SK-N-SH treated with all-trans-retinoic acid at 6 μM for 48 hours (cell line): ENCODE measurements around the gene AEBP1.

Experiments used
- ATAC-seq: fragments of 200-7000 bp; cut with Tn5 transposase; 3 replicates; pipeline ENCODE4 v1.9.1; 2020; ENCODE audit warnings: mild to moderate bottlenecking, moderate library complexity
- ARNTL ChIP-seq: fragments of 450-650 bp; formaldehyde crosslinking; IDR thresholded peaks from 2 replicates; pipeline ENCODE4 v1.5.0; 2020; ENCODE audit warnings: low read depth, mild to moderate bottlenecking, moderate library complexity, borderline replicate concordance
- BACH2 ChIP-seq: fragments of 250-450 bp; sonication (Bioruptor Pico); IDR thresholded peaks from 2 replicates; pipeline ENCODE4 v1.9.0; 2021; ENCODE audit warnings: mild to moderate bottlenecking, borderline replicate concordance
- CSDC2 ChIP-seq: fragments of 250-450 bp; sonication (Bioruptor Pico); IDR thresholded peaks from 2 replicates; pipeline ENCODE4 v1.5.0; 2020; ENCODE audit warnings: mild to moderate bottlenecking, moderate library complexity
- CSRNP3 ChIP-seq: fragments of 250-450 bp; sonication (Bioruptor Pico); IDR thresholded peaks from 2 replicates; pipeline ENCODE4 v1.5.1; 2021; ENCODE audit warnings: mild to moderate bottlenecking, moderate library complexity
- ESRRG ChIP-seq: fragments of 250-450 bp; sonication (Bioruptor Pico); IDR thresholded peaks from 2 replicates; pipeline ENCODE4 v1.6.1; 2021; ENCODE audit warnings: mild to moderate bottlenecking
- ISL1 ChIP-seq: fragments of 250-450 bp; sonication (Bioruptor Pico); IDR thresholded peaks from 2 replicates; pipeline ENCODE4 v2.1.2; 2022; ENCODE audit warnings: mild to moderate bottlenecking, moderate library complexity
- OSR1 ChIP-seq: fragments of 250-450 bp; sonication (Bioruptor Pico); IDR thresholded peaks from 2 replicates; pipeline ENCODE4 v1.8.0; 2022; ENCODE audit warnings: moderate library complexity, mild to moderate bottlenecking, inconsistent platforms
- PPARA ChIP-seq: fragments of 250-450 bp; sonication (Bioruptor Pico); IDR thresholded peaks from 2 replicates; pipeline ENCODE4 v1.5.0; 2020; ENCODE audit warnings: mild to moderate bottlenecking, borderline replicate concordance
- SNAI2 ChIP-seq: fragments of 250-450 bp; sonication (Bioruptor Pico); IDR thresholded peaks from 2 replicates; pipeline ENCODE4 v1.5.0; 2020; ENCODE audit warnings: mild to moderate bottlenecking, moderate library complexity
- TCF4 ChIP-seq: fragments of 250-450 bp; sonication (Bioruptor Pico); IDR thresholded peaks from 2 replicates; pipeline ENCODE4 v1.8.0; 2021; ENCODE audit warnings: mild to moderate bottlenecking, moderate library complexity, borderline replicate concordance
- TOX ChIP-seq: fragments of 250-450 bp; sonication (Bioruptor Pico); IDR thresholded peaks from 2 replicates; pipeline ENCODE4 v1.8.0; 2021; ENCODE audit warnings: mild to moderate bottlenecking, moderate library complexity, borderline replicate concordance
- TSHZ2 ChIP-seq: fragments of 250-450 bp; sonication (Bioruptor Pico); IDR thresholded peaks from 2 replicates; pipeline ENCODE4 v1.5.0; 2020; ENCODE audit warnings: mild to moderate bottlenecking, moderate library complexity
- ZC3H10 ChIP-seq: fragments of 250-450 bp; sonication (Bioruptor Pico); IDR thresholded peaks from 2 replicates; pipeline ENCODE4 v1.5.1; 2021; ENCODE audit warnings: mild to moderate bottlenecking, moderate library complexity
- ZFP3 ChIP-seq: fragments of 250-450 bp; sonication (Bioruptor Pico); IDR thresholded peaks from 2 replicates; pipeline ENCODE4 v1.5.0; 2020; ENCODE audit warnings: mild to moderate bottlenecking, moderate library complexity
- ZFP30 ChIP-seq: fragments of 450-650 bp; formaldehyde crosslinking; IDR thresholded peaks from 2 replicates; pipeline ENCODE4 v1.5.0; 2022; ENCODE audit warnings: mild to moderate bottlenecking, moderate library complexity
- ZNF565 ChIP-seq: fragments of 450-650 bp; formaldehyde crosslinking; conservative IDR thresholded peaks from 2 replicates; pipeline ENCODE4 v1.5.0; 2020; ENCODE audit warnings: low read depth, mild to moderate bottlenecking, moderate library complexity
- ZNF70 ChIP-seq: fragments of 450-650 bp; formaldehyde crosslinking; IDR thresholded peaks from 2 replicates; pipeline ENCODE4 v1.5.0; 2020; ENCODE audit warnings: mild to moderate bottlenecking, moderate library complexity
- ZNF8 ChIP-seq: fragments of 450-650 bp; formaldehyde crosslinking; IDR thresholded peaks from 2 replicates; pipeline ENCODE4 v1.5.0; 2020; ENCODE audit warnings: mild to moderate bottlenecking, moderate library complexity
- TF ChIP-seq, protein P1 (sequence below): fragments of 250-450 bp; sonication (Bioruptor Pico); IDR thresholded peaks from 2 replicates; pipeline ENCODE4 v1.5.1; 2020; ENCODE audit warnings: low read depth, mild to moderate bottlenecking, moderate library complexity
- TF ChIP-seq, protein P2 (sequence below): fragments of 250-450 bp; sonication (Bioruptor Pico); IDR thresholded peaks from 2 replicates; pipeline ENCODE4 v1.8.0; 2020; ENCODE audit warnings: mild to moderate bottlenecking, moderate library complexity, borderline replicate concordance
- TF ChIP-seq, protein P3 (sequence below): fragments of 250-450 bp; sonication (Bioruptor Pico); IDR thresholded peaks from 2 replicates; pipeline ENCODE4 v1.8.0; 2021; ENCODE audit warnings: low read depth, mild to moderate bottlenecking, moderate library complexity, borderline replicate concordance

Gene AEBP1

GRCh38 chr7:44094883-44095592, 9.1 kb upstream of the AEBP1 start:
- ATAC-seq = peak; percentile 13; the same call in 1 of the 3 replicates
- TF ChIP-seq, protein P1, sequence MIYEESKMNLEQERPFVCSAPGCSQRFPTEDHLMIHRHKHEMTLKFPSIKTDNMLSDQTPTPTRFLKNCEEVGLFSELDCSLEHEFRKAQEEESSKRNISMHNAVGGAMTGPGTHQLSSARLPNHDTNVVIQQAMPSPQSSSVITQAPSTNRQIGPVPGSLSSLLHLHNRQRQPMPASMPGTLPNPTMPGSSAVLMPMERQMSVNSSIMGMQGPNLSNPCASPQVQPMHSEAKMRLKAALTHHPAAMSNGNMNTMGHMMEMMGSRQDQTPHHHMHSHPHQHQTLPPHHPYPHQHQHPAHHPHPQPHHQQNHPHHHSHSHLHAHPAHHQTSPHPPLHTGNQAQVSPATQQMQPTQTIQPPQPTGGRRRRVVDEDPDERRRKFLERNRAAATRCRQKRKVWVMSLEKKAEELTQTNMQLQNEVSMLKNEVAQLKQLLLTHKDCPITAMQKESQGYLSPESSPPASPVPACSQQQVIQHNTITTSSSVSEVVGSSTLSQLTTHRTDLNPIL (CRISPR knock-in tag) = no peak
- TF ChIP-seq ZNF8 (no peak), SNAI2 (CRISPR knock-in tag) (no peak), PPARA (CRISPR knock-in tag) (no peak), TSHZ2 (no peak), ZC3H10 (CRISPR knock-in tag) (no peak), CSRNP3 (CRISPR knock-in tag) (no peak), BACH2 (no peak), TOX (CRISPR knock-in tag) (no peak), ISL1 (no peak)
- TF ChIP-seq, protein P2, sequence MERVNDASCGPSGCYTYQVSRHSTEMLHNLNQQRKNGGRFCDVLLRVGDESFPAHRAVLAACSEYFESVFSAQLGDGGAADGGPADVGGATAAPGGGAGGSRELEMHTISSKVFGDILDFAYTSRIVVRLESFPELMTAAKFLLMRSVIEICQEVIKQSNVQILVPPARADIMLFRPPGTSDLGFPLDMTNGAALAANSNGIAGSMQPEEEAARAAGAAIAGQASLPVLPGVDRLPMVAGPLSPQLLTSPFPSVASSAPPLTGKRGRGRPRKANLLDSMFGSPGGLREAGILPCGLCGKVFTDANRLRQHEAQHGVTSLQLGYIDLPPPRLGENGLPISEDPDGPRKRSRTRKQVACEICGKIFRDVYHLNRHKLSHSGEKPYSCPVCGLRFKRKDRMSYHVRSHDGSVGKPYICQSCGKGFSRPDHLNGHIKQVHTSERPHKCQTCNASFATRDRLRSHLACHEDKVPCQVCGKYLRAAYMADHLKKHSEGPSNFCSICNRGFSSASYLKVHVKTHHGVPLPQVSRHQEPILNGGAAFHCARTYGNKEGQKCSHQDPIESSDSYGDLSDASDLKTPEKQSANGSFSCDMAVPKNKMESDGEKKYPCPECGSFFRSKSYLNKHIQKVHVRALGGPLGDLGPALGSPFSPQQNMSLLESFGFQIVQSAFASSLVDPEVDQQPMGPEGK (CRISPR knock-in tag) = no peak

DNA sequence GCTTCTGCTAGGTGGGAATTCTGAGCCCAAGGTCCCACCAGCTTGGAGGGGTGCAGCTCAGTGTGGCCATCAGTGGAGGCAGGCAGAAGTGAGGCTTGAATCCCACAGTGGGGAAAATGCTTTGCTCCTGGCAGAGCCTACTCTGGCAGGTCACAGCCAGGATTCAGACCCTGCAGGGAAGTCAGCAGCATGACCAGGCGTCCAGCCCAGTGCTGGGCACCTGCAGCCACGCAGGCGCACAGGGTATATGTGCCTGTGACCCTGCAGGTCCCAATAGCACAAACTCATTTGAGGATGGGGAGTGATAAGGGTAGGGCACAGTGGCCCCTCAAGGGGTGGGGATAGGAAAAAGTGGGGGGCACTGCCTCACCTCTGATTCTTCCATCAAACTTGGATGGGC, 8.4 kb upstream of the AEBP1 start:
- ATAC-seq = no peak
- no peak for TF ChIP-seq CSDC2 (CRISPR knock-in tag)
- TF ChIP-seq TCF4 = no peak
- TF ChIP-seq, protein P2 (CRISPR knock-in tag) = no peak
- TF ChIP-seq TOX (CRISPR knock-in tag) = no peak
- TF ChIP-seq ZFP30 (CRISPR knock-in tag) = no peak
- TF ChIP-seq, protein P1 (CRISPR knock-in tag) = no peak
- no peak for TF ChIP-seq ZNF565 (CRISPR knock-in tag)
- no peak for TF ChIP-seq ZNF8
- TF ChIP-seq ZC3H10 (CRISPR knock-in tag) = no peak
- no peak for TF ChIP-seq OSR1 (CRISPR knock-in tag)
- TF ChIP-seq ESRRG (CRISPR knock-in tag) = no peak
- no peak for TF ChIP-seq ISL1
- no peak for TF ChIP-seq ARNTL (CRISPR knock-in tag)
- TF ChIP-seq, protein P3, sequence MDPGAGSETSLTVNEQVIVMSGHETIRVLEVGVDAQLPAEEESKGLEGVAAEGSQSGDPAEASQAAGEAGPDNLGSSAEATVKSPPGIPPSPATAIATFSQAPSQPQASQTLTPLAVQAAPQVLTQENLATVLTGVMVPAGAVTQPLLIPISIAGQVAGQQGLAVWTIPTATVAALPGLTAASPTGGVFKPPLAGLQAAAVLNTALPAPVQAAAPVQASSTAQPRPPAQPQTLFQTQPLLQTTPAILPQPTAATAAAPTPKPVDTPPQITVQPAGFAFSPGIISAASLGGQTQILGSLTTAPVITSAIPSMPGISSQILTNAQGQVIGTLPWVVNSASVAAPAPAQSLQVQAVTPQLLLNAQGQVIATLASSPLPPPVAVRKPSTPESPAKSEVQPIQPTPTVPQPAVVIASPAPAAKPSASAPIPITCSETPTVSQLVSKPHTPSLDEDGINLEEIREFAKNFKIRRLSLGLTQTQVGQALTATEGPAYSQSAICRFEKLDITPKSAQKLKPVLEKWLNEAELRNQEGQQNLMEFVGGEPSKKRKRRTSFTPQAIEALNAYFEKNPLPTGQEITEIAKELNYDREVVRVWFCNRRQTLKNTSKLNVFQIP (CRISPR knock-in tag) = no peak
- no peak for TF ChIP-seq PPARA (CRISPR knock-in tag)
- TF ChIP-seq ZFP3 (CRISPR knock-in tag) = no peak
- no peak for TF ChIP-seq ZNF70 (CRISPR knock-in tag)
- no peak for TF ChIP-seq TSHZ2
